Sigmoid colon (tissue), 4 donors: ENCODE measurements around the gene EHBP1.

ENCODE experiments used
- EP300 ChIP-seq, 4 donors: sonication (generic); formaldehyde crosslinking; IDR thresholded peaks; one replicate each; pipeline ENCODE4 v1.6.1; 2017; ENCODE audit warnings: antibody characterized with exemption in 4 of 4
- TF ChIP-seq, protein P1 (sequence below), 4 experiments: fragments of 450-650 bp in 3 of 4; fragments of 200-600 bp in 1 of 4; IDR thresholded peaks; one replicate each; pipeline ENCODE4 v1.5.1; 2016 to 2019; ENCODE audit warnings: antibody characterized with exemption in 4 of 4, mild to moderate bottlenecking in 3 of 4, moderate library complexity in 2 of 4

DNA sequence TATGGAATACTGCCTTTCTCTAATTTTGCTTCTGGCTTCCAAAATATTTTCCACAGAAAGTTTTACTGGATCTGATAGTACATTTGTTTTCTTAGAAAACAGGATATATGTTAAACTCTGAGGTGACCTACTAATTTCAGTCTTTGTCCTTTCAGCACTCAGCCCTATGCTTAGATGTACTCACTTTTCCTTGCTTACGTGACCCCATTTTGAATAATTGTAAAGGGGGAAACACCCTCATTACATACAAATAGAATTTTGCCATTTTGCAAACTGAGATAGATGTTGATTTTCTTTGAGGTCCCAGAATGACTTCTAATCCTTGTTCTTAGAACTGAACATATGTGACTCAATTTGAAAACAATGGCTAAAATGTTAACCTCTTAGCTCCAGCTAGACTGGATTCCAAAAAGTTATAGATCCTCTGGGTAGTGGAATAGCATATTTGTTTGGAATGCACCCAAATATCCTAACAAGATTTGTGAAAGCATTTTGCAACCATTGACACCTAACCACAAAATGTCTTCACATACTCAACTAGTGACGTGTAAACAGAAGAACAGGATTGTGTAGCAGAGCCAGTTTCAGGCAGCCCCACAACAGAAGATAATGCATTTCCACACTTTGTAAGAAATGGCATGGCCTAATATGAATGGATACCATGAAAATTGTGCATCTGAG, 44.8 kb upstream of the EHBP1 start:
- TF ChIP-seq EP300 (IDR thresholded peaks at IDR 0.05), result no peak
- TF ChIP-seq, protein P1, sequence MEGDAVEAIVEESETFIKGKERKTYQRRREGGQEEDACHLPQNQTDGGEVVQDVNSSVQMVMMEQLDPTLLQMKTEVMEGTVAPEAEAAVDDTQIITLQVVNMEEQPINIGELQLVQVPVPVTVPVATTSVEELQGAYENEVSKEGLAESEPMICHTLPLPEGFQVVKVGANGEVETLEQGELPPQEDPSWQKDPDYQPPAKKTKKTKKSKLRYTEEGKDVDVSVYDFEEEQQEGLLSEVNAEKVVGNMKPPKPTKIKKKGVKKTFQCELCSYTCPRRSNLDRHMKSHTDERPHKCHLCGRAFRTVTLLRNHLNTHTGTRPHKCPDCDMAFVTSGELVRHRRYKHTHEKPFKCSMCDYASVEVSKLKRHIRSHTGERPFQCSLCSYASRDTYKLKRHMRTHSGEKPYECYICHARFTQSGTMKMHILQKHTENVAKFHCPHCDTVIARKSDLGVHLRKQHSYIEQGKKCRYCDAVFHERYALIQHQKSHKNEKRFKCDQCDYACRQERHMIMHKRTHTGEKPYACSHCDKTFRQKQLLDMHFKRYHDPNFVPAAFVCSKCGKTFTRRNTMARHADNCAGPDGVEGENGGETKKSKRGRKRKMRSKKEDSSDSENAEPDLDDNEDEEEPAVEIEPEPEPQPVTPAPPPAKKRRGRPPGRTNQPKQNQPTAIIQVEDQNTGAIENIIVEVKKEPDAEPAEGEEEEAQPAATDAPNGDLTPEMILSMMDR (IDR thresholded peaks at IDR 0.05), result no peak
